GM21723 (cell line): ENCODE results near the gene ZBTB8A.

Experiments
- ATAC-seq: cut with Tn5 transposase; IDR thresholded peaks from one replicate; pipeline ENCODE4 v1.9.1; 2021; ENCODE audit warnings: mild to moderate bottlenecking, moderate library complexity; ENCODE audit not compliant: unreplicated experiment

The ZBTB8A gene

DNA sequence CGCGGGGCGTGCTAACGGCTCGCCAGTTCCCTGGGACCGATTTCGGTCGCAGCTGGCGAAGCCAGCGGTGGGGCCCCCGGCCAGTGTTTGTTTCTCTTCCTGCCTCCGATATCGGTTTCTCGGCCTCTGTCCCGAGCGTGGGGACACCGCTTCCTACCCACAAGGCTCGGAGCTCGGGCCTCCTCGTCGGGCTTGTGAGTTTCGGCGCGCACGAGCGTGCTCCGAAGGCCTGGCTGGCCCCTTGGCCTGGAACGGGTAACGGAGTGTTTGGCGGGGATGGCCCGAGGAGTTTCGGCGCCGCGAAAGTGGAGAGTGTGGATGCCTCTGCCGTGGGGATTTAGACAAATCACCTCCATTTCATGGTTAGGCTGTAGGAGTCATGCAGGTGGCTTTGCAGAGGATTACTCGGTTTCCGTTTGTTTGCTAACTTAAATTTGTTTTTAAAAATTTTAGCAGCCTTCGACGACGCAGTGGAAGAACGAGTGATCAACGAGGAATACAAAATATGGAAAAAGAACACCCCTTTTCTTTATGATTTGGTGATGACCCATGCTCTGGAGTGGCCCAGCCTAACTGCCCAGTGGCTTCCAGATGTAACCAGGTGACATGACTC lies 112.3 kb downstream of the ZBTB8A start:
- peak; percentile 15 for ATAC-seq

DNA sequence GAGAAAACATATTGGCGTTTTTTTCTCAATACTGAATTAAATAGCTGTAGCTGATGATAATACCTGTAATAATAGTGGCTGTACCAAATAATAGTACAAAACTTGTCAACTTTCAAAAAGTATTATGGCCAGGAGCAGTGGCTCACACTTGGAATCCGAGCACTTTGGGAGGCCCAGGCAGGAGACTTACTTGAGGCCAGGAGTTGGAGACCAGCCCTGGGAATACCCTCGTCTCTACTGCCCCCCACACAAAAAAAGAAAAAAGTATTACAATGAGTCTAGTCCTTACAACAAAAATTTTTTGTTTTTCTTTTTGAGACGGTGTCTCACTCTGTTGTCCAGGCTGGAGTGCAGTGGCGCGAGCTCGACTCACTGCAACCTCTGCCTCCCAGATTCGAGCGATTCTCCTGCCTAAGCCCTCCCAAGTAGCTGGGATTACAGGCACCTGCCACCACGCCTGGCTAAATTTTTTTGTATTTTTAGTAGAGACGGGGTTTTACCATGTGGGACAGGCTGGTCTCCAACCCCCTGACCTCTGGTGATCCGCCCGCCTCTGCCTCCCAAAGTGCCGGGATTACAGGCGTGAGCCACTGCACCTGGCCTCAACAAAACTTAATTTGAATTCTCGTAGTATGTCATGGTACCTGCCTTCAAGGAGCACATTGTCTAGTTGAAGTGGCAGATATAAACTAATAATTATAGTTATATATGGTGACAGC lies 113.2 kb downstream of the ZBTB8A start:
- ATAC-seq: no peak
